Activated CD4-positive, alpha-beta T cell treated with anti-CD3 and anti-CD28 coated beads, Interleukin-2, amount 10 ng/mL, durations not matched to agents 24 days and 14 days (primary cell): Measurements from ENCODE around the gene PITPNC1. TPM values are rescaled to one million over a fixed set of nuclear protein-coding genes. Genes with fewer than 3 reads are reported as not detected.

Experiments used
- DNase-seq: peaks from one replicate; pipeline ENCODE4 v3.0.0; 2022
- H3K27ac Mint-ChIP-seq: one replicate; pipeline ENCODE4 v1.8.0; 2022; ENCODE audit warnings: mild to moderate bottlenecking, mixed read lengths
- H3K27me3 Mint-ChIP-seq: one replicate; pipeline ENCODE4 v1.8.0; 2022; ENCODE audit warnings: mixed read lengths
- H3K36me3 Mint-ChIP-seq: one replicate; pipeline ENCODE4 v1.8.0; 2022; ENCODE audit warnings: low read depth, mild to moderate bottlenecking, mixed read lengths
- H3K4me1 Mint-ChIP-seq: one replicate; pipeline ENCODE4 v1.8.0; 2021; ENCODE audit warnings: mixed read lengths
- H3K4me3 Mint-ChIP-seq: one replicate; pipeline ENCODE4 v1.8.0; 2022; ENCODE audit warnings: mild to moderate bottlenecking, moderate library complexity, mixed read lengths
- H3K9me3 Mint-ChIP-seq: one replicate; pipeline ENCODE4 v1.8.0; 2021; ENCODE audit warnings: mixed read lengths
- intact Hi-C: fragments of 100-400 bp; cut with micrococcal nuclease; formaldehyde crosslinking; loops from one replicate; pipeline ENCODE4 v1.15.1; 2023
- total RNA-seq: library from RNA; stranded (reverse); gene quantifications from 2 replicates; pipeline ENCODE4 v1.2.3, GENCODE V29; 2022

The PITPNC1 gene
- total RNA-seq, 1 donor from 2014 or later: 22.3 TPM

GRCh38 chr17:67737145-67737544 lies 360.1 kb downstream of the PITPNC1 start:
- no peak overlapping the region for H3K4me3 Mint-ChIP-seq
- DNase-seq: no peak
- peaks cover 57% of the 10 kb centered on the region for H3K36me3 Mint-ChIP-seq
- no peaks in the 10 kb centered on the region for H3K27me3 Mint-ChIP-seq
- peaks cover 6% of the 10 kb centered on the region for H3K4me1 Mint-ChIP-seq
- no peak overlapping the region for H3K27ac Mint-ChIP-seq
- intact Hi-C loops: no loop called here
- H3K9me3 Mint-ChIP-seq: no peaks in the 10 kb centered on the region

DNA sequence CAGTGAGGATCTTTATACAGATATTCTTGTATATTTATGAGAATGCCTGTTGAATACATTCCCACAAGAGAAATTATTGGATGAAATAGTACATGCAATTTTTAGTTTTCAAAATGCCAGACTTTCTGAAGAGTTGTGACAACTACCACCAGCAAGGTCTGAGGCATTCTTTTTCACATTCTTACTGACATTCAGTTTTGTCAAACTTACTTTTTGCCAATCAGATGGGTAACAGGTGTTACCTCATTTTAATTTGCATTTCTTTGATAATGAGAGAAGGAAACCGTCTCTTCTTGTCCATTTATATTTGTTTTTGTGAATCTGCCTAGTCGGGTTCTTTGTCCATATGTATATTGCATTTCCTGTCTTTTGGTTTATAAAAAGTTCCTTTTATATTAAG lies 364.9 kb downstream of the PITPNC1 start:
- Mint-ChIP-seq H3K4me3 (no peak overlapping the region), H3K27me3 (no peaks in the 10 kb centered on the region), H3K4me1 (no peaks in the 10 kb centered on the region), H3K27ac (no peak overlapping the region), H3K9me3 (no peaks in the 10 kb centered on the region), H3K36me3 (peaks cover 47% of the 10 kb centered on the region)
- DNase-seq: no peak
- intact Hi-C loops: no loop called here

Other genes starting within 250 kb of the PITPNC1 start
- gene HELZ, start 132.1 kb upstream of the PITPNC1 start, total RNA-seq: 73.5 and 74.7 TPM in 2 replicates
- gene PSMD12, start 10.7 kb upstream of the PITPNC1 start, total RNA-seq: 92.3 and 93.6 TPM in 2 replicates